HT1080 (cell line): Measurements from ENCODE around the gene NOP14. TPM values are rescaled to one million over a fixed set of nuclear protein-coding genes. Genes with fewer than 3 reads are reported as not detected.
"Not testable (repeated sequence)": the region's sequence is repeated elsewhere in the genome, so short reads cannot be mapped to it uniquely, and the experiment has no call there.

ENCODE experiments used
- DNase-seq: peaks from one replicate; pipeline ENCODE4 v3.0.0-alpha.2; 2015; ENCODE audit warnings: low read depth
- total RNA-seq: library from RNA; depleted of rRNA; stranded (reverse); fragments of >200 nt; shearing (Covaris generic); gene quantifications from 2 replicates; pipeline ENCODE4 v1.2.3, GENCODE V29; 2014

NOP14 gene
- total RNA-seq, 1 experiment from 2014 or later = 39.6 TPM

DNA sequence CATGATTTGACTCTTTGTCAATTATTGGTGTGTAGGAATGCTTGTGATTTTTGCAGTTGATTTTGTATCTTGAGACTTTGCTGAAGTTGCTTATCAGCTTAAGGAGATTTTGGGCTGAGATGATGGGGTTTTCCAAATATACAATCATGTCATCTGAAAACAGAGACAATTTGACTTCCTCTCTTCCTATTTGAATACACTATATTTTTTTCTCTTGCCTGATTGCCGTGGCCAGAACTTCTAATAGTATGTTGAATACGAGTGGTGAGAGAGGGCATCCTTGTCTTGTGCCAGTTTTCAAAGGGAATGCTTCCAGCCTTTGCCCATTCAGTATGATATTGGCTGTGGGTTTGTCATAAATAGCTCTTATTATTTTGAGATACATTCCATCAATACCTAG is 44.9 kb downstream of the NOP14 start:
- not testable (repeated sequence) for DNase-seq

DNA sequence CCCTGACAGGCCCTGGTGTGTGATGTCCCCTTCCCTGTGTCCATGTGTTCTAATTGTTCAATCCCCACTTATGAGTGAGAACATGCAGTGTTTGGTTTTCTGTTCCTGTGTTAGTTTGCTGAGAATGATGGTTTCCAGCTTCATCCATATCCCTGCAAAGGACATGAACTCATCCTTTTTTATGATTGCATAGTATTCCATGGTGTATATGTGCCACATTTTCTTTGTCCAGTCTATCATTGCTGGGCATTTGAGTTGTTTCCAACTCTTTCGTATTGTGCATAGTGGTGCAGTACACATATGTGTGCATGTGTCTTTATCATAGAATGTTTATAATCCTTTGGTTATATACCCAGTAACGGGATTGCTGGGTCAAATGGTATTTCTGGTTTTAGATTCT is 46.5 kb downstream of the NOP14 start:
- not testable (repeated sequence) for DNase-seq

DNA sequence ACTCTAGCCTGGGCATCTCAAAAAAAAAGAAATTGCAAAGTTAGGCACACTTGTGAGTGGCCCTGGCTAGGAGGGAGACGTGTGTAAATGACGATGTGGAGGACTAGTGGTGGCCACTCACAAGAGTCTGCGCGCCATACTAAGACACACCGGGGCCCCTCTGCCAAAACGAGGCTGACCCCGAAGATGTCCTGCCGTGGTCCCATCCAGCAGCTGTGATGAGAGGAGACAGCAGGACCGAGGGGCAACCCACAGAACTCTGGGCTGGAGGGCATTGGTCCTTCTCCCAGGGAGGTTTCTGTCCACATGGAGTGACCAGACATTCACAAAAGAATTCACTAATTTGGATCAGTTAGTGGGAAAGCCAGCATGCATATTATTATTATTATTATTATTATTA is 47.4 kb downstream of the NOP14 start:
- DNase-seq = no peak

DNA sequence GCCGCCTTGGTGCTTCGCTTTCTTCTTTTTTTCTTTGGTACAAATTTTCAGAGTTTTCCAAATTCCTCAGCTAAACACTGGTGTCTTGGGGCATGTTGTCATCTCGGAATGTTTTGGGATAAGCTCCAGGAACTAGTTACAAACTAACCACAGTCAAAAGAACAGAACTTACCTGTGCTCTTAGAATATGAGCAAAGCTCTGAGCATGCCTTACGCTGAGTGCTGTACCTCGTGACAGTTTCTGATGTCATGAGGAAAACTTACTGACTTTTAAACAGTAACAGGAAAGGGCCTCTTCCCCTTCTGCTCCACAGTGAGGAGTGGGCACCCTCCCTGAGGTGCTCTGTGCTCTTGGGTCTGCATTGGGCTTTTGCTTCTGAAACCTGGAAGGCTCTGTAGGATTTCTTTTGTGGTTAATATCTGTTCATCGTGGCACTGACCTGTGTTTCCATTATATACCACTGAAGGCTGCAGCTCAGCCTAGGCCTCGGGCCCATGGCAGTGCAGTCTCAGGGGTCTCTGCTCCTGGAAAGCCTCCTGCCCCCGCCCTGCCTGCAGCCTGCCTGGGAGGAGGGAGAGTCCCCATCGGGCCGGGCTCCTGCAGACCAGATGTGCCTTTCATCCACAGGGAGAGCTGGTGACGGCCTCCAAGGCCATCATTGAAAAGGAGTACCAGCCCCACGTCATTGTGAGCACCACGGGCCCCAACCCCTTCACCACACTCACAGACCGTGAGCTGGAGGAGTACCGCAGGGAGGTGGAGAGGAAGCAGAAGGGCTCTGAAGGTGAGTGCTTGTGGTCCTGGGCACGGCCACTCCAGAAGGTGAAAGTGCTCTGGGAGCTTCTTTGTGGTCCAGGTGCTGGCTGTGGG is 48.7 kb downstream of the NOP14 start:
- no peak for DNase-seq

DNA sequence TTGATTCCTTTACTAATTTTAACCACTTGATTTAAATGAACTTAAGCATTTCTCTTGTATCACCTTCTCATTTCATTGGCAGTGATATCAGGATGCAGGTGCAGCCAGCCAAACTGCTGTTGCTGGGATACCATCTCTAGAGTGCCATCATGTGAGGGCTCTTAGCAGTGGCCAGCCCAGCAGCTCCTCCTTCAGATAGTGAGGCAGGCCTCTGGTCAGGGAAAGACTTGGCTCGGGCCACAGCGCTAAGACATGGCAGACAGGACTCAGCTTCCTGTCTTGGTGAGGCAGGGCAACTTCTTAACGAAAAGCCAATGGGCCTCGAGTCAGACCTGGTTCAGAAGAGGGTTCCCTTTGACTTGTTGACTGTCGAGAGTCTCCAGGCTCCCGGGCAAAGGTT is 50.0 kb downstream of the NOP14 start:
- DNase-seq = no peak

DNA sequence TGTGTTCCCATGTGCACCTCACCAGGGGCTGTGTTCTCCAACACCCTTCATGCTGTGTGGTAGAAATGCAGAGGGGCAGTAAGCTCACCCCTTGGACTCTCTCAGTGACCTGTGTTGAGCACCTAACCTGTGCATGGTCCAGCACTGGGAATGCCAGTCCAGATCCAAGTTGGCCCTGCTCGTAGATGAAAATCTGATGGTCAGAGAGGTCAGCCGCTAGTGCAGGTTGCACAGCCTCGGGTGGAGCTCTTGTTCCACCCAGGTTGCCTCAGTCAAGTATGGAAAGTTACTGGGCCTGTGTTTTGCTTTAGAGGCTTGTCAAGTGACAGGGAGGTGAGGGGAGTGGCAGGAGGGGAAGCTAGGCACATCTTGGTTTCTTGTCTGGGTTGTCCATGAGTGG is 51.3 kb downstream of the NOP14 start:
- no peak for DNase-seq

DNA sequence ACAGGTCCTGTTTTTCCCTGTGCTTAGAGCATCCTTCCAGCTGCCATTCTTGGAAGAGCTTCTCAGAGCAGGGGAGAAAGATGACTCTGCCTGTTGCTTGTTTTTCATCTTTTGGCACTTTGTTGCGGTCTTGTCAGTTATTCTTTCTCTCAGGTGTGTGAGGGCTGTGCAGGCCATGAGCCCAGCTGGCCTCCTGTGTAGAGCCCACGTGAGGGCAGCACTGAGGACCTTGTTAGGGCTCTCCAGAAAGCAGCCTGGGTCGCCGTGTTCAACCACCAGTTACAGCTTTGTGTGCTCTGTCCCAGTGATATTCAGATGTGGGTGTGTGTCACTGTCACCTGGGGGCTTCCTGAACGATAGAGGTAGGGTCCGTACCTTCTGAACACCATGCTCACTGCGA is 52.8 kb downstream of the NOP14 start:
- no peak for DNase-seq

DNA sequence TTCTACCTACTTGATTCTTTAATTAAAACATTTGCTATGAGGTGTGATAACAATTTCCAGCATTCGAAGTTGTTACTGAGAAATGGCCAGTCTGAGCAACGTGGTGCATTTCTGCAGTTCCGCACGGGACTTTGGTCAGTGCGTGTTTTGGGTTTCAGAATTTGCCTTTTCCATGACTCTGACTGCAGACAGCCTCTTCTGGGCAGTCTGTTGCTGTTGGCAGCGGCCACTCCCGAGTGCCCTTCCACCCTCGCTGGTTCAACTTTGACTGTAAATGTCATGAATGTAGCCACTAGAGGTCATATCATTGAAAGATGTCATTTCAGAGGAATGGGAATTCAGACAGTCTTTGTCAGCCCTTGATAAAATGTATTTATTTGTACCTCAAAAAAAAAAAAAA is 53.6 kb downstream of the NOP14 start:
- DNase-seq = no peak

DNA sequence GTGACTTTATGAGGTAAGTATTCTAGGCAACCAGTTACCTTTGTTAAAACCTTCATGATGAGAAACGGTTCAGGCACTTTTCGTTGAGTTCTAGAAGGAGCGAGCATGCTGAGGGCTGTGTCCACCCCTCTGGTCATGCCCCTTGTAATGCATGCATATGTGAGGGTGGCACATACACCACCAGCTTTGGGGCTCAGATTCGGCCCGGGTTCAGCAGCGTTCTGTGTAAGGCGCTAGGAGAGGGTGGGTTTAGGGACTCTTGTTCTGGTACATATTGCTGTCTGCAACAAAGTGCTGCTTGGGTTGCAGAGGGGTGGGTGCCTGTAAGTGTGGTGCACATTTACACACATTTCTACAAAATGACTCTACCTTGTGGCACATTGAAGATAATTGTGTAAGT is 54.5 kb downstream of the NOP14 start:
- no peak for DNase-seq

DNA sequence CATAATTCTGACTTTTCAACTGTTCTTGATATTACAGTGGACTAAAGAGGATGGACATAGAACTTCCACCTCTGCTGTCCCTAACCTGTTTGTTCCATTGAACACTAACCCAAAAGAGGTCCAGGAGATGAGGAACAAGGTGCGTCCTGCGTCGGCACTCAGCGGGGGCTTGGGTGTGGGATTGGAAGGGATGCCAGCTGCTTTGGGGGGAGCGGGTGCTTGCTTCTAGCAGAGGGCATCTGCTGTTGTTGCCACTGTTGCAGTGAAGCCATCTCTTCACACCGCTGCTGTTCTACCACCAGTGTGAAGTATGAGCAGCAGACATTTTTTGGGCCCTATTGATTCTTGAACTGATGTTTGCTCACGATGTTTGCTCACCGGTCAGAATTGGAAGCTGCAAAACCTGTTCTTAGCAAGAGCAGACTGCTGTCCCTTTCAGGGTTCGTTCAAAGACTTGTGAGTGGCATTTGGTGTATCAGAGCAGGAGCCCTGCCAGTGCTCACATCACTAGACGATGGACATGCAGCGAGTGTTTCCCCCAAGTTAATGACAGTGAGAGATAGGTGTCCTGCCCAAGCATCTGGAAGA is 55.4 kb downstream of the NOP14 start:
- DNase-seq = no peak

DNA sequence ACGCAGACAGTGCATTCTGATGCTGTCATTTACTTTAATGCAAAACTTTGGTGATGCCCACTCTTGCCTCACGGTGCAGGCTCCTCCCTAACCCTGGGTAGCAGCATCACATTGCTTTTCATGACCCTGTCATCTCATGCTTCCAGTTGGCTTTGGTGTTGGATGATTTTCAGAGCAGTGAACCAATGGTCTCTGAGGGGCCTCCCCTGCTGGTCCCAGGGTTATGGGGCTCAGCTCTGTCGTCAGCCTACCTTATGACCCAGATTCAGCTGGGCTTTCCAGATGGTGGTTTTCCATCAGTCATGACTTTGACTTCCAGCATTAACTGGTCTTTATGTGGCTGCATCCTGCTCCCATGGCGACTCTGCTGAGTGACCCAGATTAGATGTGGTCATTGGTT is 56.0 kb downstream of the NOP14 start:
- DNase-seq = no peak

DNA sequence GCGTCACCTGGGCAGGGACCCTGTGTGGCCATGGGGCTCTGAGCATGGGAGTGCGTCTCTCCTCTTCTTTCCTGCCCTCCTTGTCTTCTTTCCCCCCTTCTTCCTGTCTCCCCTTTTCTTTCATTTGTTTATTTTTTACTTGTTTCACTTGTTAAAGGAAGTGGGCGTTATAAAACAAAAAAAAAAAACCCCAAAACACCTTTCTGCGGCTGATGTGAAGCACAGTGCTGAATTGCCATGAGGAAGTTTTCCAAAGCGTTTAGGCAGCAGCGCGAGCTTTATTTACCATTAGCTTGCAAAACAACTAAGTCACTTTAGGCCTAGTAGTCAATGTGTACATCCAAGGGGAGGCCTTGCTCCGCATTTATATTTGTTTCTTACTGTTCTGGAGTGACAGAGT is 57.0 kb downstream of the NOP14 start:
- no peak for DNase-seq

DNA sequence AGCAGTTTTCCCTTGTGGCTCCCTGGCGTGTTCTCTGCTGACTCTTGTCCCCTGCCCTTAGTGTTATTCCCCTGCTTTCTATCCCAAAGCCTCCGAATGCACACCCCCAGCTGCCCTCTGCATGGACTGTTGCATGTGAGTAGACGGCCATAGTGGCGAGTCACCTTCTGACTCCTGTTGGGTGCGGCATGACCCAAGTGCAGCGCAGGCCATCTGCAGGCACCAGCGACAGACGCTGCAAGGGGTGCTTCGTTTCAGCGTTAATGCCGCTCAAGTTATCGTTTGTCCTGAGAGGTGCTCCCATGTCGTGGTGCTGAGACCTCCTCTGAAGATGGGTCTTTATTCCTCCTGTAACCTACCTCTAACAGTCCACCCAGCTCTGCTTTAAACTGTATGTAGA is 57.7 kb downstream of the NOP14 start:
- no peak for DNase-seq

DNA sequence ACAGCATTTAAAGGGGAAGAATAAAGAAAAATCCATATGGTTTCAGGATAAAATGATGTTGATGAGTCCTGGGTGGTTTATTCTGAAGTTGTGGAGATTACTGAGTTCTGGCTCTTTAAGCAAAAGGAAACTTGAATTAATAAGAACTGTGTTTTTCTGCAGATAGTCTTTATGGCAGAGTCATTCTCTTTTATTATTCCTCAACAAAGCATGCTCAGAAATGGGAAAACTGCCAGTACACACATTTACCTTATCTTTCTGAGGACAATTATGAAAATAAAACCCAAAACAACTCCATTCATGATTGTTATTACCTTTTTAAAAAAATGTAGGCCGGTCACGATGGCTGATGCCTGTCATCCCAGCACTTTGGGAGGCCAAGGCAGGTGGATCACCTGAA is 61.1 kb downstream of the NOP14 start:
- DNase-seq = no peak

DNA sequence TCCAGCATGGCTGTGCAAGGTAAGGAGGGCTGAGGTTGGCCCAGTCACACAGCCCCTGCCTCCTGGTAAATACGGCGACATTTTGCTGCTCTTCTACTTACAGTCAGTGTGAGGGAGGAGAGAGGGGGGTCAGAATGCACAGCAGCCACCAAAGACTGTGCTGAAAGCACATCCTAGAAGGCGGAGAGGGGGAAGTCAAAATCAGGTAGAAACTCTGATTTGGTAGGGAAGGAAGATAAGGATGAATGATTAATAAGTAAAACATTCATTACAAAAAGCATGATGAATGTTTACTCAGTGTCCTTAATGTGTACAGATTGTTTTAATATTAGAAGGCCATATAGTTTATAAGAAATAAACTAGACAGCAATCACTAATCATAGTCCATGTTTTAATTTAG is 62.0 kb downstream of the NOP14 start:
- no peak for DNase-seq

DNA sequence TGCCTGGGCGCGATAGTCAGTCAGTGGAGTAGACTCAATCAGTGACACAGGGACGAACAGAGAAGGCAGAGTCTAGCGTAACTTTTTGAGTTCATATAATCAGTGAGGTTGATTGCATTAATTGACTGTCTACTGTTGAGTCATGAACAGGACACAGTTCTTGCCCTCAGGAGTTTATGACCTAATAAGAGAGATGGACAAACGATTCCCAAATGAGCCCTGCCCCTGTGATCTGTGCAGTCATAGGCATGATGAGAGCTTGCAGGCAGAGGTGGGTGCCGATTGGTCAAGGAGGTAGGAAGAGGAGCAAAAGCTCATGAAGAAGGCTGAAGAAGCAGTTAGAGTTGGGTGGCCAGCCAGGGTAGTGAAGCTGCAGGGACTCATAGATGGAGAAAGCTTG is 62.5 kb downstream of the NOP14 start:
- DNase-seq = no peak

DNA sequence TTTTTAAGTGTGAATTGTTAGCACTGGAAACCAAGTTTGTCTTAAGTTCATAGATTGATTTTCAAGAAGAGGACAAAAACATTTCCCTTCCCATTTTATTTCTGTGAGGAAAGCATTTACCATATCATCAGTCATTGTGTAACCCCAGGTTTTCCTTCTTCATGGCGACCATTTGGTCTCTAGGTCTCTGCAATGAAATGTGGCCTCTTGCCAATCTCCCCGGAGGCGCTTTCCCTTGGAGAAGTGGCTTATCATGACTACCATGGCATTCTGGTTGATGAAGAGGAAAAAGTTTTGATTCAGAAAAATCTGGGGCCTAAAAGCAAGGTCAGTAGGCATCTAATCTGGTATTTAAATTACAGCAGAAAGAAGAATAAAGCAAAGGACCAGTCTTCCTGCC is 65.2 kb downstream of the NOP14 start:
- DNase-seq = no peak

DNA sequence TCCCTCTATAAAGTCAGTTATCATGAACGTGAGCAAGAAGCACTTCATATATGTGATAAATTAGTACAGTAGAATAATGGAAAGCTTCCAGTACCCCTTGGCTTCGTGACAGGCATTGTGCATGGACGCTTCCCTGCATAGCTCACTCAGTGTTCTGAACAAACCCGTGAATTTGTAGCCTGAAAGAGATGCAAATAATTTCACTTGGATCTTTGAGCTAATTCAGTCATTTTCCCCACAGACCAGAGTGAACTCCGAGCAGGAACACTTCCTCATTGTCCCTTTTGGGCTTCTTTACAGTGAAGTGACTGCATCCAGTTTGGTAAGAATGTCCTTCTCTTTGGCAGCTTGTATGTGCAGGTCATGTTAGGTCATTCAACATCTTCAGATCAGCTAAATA is 69.4 kb downstream of the NOP14 start:
- no peak for DNase-seq

DNA sequence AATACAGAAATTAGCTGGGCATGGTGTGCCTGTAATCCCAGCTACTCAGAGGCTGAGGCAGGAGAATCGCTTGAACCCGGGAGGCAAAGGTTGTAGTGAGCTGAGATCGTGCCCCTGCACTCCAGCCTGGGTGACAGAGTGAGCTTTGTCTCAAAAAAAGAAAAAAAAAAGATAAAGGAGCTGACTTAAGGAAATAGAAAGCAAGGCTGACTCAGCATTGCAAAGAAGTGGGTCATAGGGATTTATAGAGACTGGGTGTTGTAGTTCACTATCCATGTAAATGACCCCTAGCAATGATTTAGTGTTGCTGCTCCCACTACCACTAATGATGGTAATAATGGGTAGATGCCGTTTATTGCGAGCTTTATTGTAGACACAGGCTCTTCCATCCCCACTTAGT is 71.9 kb downstream of the NOP14 start:
- peak; percentile 64 for DNase-seq

DNA sequence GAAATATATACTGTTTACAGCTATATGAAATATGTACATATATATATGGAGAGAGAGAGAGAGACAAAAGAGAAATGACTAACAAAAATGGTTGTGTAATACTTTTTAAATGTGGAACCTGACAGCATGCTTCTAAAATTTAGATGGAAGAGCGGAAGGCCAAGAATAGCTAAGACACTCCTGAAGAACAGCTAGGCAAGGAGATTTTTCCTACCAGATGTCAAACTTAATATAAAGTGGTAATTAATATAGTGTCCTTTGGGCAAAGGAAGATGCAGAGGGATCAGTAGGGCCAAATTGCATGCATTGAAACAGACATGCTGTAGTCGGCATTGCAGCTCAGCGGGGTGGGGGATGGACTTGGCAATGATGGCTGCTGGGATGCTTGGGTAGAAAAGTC is 74.3 kb downstream of the NOP14 start:
- no peak for DNase-seq
